ENCODE data around the gene VEZF1.

GRCh38 chr17:58032691-58033415, 44.8 kb upstream of the VEZF1 start:
- TF ChIP-seq CTCF (IDR thresholded peaks at IDR 0.05; ENCODE audit: low read depth, low read length, poor library complexity, severe bottlenecking) (no peak), EZH2phosphoT487 (IDR thresholded peaks at IDR 0.05; ENCODE audit: borderline replicate concordance, low read length) (no peak)

Measured in DOHH2 (cell line).